Fibroblast of peridontal ligament (primary cell): Measurements from ENCODE around the gene CGNL1.

Experiments
- DNase-seq: peaks from one replicate; pipeline ENCODE4 v3.0.0-alpha.2; 2010; ENCODE audit errors: extremely low read depth

Gene CGNL1

DNA sequence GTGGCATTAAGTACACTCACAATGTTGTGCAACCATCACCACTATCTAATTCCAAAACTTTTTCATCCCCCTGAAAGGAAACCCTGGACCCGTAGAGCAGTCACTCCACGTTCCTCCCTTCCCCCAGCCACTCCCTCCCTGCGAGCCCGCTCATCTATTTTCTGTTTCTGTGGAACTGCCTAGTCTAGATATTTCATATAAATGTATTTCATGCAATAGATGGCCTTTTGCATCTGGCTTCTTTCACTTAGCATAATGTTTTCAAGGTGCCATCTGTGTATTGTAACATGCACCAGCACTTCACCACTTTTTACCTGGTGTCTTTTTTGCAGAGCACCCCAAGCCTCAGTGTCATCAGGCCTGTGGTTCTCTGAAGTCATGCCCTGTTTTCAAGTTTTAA, 10.7 kb downstream of the CGNL1 start:
- DNase-seq = no peak

DNA sequence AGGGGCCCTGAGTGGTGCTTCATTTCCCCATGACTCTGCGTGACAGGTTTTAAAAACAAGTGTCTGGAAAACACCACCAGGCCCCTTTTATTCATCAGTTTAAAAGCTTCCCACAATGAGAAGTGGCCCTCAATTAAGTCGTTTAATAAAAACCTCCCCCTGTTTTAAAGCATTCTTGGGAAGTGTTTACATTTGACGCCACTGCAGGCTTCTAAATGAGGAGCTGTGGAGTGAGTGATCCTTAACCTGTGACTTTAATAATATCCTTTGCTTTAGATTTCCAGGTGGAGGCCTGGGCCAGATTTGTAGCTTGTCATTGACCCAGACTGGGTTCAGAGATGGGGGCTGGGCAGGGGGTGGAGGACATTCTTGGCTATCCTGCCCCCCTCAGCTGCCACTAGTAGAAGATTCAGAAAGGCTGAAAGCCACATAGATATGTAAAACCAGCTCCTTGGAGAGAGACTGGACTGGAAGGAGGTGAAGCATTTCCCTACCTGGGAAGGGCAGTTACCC, 11.3 kb downstream of the CGNL1 start:
- no peak for DNase-seq

DNA sequence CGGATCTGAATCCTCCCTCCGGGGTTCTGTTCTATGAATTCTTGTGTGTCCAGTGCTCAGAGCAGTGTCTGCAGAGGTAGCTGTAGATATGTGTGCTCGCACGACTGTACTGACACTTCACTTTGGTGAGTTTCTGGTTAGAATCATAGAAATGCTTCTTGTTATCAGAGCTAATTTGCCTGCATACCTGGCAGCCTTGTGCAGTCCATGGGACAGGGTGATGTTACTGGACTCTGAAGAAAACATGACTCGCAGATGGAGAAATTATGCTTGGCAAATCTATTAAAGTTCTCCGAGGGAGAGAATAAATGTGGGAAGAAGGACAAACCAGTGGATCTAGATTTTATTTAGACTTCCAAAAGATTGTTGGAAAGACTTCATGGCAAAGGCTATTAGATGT, 12.2 kb downstream of the CGNL1 start:
- no peak for DNase-seq

DNA sequence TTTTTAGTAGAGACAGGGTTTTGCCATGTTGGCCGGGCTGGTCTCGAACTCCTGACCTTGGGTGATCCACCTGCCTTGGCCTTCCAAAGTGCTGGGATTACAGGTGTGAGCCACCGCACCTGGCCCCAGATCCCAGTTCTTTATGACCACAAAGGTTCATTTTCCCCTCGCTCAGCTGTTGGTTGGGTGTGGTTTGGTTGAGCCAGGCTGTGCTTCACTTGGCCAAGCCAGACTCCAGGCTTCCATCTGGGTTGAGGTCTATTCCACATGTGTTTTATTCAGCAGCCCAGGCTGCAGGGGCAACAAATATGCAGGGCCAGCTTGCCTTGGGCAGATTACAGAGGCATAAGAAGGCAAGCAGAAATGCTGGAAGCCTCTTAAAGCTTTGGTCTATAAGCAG, 13.7 kb downstream of the CGNL1 start:
- no peak for DNase-seq

DNA sequence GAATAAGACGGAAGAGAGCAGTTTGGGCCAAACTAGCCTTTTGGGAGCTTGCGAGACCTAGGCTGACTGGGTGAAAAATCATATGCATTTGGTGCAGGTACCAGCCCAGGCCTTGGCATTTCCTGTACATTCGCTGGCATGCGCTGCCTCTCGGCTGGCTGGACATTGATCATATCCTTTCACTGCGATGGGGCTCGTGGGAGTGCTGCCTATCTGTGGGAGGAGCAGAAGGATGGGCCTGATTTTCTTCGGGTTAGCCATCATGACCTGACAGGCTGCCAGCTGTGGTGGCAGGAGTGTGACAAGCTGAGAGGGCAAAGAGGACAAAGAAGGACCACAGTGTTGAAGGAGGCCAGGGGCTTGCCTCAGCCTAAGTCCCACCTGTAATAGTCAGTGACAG, 14.3 kb downstream of the CGNL1 start:
- no peak for DNase-seq

DNA sequence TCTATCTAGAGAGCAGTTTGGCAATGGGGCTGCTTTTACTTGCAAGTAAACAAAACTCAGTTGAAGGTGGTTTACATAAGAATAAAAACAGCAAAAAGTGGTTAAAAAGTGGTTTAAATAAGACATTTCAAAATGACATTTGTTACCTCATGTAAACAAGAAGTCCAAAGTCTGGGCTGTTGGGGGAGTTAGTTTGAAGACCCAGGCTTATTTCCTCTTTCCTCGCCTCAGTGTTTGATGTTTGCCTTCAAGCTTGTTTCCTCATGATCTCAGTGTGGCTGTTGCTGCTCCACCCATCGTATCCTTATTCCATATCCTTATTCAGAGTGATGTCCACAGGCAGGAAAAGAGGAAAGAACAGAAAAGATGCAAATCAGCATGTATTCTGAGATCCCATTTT, 15.2 kb downstream of the CGNL1 start:
- no peak for DNase-seq

DNA sequence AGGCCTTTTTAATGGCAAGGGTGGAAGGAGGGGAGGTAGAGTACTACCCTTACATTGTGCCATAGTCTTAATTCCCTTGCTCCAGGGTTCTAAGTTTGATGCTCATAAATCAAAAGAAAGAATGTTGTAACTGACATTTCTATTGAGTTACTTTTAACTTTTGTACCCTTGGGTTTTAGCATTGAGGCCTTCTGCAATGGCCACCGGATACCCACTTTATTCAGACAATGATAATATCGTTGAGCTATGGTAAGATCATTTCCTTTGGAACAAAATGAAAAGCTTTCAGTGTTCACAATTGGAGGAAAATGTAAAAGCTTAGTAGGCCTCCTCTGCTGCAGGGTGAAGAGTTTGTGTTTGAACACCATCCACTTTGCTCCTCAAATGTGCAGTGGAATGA, 16.8 kb downstream of the CGNL1 start:
- no peak for DNase-seq

DNA sequence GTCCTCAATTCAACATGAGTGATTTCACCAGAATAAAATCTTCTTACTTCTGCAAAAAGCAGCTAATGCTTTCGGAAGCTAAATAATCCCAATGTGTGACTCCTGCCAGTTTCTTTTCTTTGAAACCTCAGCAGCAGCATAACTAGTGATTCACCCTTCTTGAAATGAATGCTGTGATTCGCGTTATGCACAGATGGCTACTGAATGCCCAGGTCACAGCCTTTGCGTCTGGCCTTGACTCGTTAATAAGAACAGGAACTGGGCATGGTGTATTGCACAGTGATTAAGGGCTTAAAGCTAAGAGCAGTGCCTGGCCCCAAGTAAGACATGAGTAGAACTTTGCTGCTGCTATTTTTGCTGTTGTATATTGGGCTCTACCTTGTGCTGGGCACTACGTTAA, 19.0 kb downstream of the CGNL1 start:
- peak; percentile 79 for DNase-seq

DNA sequence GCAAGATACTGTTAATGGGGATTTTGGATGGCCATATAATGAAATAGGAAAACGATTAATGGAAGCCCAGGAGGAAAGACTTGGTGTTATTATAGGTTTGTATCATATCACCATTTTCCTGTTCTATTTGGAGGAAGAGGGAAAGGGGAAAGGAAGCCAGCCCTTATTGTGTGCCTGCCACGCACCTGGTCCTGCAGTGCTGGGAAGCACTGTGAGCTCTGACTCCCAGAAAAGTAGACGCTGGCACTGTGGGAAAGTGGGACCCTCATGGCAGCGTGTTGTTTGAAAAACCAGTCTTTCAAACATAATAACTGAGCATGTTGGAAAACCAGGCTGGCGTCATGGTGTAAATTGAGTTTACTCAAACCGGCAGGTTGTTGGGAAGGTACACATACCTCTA, 22.0 kb downstream of the CGNL1 start:
- no peak for DNase-seq

DNA sequence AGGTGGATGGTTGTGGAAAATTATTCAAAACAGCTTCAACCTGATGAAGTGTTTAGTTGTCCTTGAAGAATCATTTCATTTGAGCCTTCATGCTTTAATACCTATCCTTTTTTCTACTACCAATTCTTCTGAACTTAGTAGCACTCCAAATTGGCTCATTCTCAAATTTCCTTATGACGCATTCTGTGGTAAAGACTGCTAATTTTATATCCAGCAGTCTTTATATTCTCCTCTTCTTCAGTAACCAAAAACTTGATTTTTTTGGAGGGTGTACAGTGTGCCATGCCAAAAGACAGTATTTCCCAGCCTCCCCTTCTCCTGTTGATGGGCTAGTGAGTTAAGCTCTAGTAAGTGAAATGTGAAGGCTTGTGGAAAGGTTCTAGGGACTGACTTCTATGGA, 25.2 kb downstream of the CGNL1 start:
- DNase-seq = peak; percentile 78

DNA sequence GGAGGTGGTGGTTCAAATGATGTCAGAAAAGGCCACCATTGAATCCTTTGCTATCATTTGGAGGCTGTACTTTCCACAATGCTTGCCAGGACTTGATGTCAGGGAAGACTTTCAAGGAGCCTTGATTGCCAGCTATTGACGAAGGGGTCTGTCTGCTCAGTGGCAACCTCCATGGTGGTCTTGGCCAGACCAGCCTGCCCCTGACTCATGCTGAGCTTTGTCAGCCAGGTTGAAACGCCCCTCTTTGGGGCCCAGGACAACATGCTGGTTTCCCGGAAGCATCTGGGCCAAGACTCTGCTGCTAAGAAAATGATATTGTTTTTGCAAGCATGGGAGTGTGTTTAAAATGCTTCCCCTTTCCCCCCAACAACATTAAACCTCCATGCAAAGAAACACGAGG, 26.7 kb downstream of the CGNL1 start:
- no peak for DNase-seq

DNA sequence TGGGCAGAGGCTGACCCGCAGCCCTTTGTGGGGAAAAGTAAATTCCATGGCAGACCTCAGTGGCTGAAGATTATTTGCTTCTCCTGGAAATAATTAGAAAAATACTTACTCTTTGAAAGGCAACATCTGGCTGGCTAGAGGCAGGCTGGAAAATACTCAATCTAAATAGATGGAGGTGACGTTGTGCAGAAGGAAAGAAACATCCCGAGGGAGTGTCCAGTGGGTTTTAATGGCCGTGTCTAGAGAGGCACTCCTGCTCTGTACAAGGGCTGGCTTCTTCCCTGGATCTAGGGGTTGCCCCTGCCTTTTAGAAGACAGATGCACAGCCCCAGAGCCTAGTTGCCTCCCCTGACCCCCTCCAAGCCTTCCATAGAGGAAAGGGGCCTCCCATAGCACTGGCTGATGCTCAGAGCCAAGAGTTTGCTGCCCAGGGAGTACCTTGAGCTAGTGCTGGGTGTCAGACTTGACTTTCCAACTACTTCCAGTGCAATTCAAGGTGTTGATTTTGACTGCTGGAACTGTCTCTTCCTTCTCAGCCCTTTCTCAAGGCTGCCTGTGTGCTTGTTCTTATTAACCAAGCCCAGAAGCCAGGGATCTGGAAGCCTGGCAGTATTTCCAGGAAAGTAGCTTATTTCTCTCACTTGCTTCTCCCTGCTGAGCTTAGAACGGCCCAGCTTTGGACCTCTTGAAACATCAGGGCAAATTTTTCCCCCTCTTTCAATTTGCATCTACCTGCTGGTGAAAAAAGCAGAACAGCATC, 27.4 kb downstream of the CGNL1 start:
- DNase-seq = peak; percentile 42

DNA sequence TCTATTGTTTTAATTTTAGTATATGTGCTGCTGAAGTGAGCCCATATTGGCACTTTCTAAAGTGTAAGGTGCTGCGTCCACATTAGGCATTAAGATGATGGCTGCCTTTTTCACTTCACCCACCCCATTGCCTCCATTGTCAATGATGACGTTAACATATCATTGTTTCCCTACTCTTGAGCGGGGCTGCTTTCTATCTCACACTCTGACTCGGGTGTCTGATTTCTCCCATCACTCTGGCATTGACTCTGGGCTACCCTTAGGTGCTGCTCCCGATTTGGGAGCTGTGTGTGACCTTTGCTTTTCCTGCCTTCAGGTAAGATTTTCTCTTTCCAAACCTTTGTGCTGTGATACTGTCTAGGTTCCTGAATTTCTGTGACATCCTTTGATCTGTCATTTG, 28.8 kb downstream of the CGNL1 start:
- no peak for DNase-seq

DNA sequence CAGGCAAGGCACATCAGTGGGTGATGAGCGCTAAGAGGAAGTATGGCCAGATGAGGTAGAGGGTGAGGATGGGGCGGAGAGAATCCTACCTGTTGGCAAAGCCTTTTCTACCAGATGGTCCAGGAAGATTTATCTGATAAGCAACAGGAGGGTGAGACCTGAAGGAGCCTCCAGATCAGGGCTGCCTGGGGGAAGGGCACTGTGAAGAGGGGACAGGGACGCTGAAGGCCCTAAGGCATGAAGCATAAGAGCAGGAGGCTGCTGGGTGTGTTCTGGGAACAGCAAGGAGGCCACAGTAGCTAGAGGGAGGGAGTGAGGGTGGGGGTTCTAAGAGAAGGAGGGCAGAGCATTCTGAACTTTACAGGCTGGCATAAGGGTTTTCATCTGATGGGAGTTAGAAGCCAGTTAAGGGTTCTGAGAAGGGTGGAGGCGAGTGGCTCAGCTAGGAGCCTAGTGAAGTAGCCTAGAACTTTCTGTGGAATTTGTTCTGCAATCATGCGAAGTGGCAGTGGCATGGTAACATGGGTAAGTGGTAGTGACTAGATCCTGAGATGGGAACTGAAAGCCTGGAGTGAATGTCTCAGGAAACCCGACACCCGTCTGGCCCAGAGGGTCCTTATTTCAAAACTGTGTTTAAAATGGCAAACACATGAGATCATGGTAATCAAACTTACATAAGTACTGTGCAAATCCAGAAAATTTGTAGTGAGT, 29.9 kb downstream of the CGNL1 start:
- peak; percentile 71 for DNase-seq

DNA sequence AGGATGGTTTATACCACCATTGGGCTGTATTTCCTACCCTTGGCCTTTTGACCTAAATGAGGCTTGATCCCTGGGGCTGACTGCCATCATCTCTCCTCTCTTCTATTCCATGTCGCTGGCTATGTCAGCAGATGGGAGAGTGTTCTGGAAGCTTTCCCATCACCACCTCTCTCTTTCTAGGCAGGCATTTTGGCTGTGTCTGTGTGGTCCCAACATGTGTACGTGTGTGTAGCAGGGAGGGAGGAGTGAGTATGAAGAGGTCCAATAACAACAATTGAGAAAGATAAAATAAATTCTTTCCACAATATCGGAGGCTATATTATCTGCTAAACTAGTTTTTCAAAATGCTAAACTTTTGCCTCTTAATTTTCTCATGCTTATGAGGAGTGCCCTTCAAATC, 34.1 kb downstream of the CGNL1 start:
- DNase-seq = no peak

DNA sequence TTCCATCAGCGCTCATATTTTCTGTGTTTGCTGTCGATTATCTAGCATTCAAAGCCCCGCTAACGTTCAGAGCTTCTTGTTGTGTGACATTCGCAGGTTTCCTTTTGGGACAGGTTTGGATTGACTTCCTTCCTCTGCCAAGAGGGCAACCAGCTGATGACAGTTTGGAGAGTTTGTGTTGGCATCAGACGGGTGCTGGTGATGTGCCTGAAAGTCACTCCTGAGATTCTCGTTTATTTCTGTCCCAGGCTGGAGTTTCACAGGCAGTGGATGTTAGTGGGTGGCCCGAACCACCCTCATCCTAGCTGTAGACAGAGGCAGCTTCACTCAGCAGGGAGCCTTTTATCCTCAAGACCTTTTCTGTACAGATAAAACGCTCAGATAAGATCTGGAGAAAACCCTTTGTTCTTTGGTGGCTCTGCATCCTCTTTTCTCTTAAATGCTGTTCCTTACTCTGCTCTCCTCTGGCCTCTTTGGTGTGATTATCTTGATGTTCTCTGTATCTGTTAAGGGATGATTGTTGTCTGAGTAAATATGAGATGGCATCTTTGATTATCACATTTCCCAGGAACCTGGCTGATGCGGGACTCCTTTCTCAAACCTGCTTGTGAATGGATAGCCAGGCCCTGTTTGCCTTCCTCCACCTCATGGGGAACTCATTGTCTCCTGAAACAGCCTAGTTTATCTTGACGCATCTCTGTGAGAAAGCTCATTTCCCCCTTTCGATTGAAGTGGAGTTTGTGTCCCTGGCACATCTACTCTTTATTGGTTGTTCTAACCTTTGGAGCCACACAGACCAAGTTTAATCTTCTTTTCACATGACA, 35.9 kb downstream of the CGNL1 start:
- no peak for DNase-seq

DNA sequence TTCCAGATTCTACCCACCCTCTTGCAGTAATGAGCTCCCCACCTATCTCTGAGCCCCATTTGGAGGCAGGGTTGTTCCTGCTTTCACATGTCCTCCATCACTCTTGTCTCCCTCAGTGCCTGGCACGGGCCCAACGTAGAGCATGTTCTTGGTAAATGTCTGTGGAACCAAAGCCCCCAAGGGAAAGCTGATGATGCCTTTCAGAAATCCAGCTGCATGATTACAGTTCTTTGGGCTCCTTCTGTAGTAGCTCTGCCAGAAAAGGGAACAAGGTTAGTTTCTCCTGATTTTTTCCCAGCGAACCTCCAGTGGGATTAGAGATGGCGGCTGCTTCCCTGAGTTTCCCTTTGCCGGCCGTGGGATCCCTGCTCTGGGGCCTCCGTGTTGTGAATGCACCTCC, 39.3 kb downstream of the CGNL1 start:
- peak; percentile 31 for DNase-seq

DNA sequence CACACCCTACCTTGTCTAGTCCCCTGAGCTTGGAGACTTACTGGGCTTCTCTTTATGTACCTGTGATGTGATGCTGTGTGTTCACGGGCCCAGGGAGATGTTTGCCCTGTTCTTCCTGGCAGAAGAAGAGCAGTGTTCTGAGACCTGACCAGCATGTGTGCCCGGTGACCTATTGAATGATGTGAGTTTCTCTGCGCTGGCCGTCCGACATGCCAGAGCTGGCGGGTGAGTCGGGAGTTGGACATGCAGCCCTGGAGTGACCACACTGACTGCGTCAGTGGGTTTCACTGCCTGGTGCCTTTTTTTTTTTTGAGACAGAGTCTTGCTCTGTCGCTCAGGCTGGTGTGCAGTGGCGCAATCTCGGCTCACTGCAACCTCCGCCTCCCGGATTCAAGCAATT, 42.3 kb downstream of the CGNL1 start:
- no peak for DNase-seq

DNA sequence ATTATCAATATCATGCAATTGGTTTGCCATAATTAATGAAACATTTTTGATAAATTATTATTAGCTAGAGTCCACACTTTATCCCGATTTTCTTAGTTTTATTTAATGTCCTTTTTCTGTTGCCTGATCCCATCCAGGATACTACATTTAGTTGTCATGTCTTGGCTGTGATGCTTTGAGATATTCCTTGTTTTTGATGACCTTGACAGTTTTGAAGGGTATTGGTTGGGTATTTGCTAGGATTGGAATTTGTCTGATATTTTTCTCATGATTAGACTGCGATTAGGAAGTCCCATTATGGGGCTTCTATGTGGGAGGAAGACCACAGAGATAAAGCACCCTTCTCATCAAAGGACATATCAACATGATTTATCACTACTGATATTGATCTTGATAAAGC, 43.0 kb downstream of the CGNL1 start:
- no peak for DNase-seq

DNA sequence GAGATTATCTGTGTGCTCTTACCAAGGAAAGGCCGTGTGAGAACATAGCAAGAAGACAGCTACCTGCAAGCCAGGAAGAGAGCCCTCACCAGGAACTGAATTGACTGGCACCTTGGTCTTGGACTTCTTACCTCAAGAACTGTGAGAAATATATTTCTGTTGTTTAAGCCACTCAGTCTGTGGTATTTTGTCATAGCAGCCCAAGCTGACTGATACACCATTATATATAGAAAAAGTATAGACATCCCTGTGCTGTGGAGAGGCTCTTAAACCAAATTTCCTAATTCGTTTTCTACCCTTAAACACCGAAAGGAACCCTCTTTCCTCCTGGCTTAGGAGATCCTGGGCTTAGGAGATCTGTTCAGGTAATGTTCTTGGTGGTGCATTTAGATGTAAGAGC, 44.8 kb downstream of the CGNL1 start:
- no peak for DNase-seq

DNA sequence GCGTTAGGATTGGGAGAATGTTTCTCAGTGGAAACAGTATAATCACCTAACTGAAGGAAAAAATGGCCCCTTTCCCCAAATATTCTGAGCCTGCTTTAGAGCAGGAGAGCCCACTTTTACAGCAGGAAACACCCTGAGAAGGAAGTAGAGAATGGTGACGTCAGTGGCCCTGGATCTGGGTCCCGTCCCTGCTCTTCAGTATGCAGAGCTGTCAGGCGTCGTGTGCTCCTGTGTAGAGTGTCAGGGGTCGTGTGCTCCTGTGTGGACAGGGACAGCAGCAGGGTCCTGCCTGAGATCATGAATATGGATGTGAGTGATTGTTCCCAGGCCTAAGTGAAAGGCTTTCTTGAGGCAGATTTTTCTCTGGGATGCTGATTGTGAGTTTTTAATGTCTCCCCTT, 45.2 kb downstream of the CGNL1 start:
- DNase-seq = no peak

DNA sequence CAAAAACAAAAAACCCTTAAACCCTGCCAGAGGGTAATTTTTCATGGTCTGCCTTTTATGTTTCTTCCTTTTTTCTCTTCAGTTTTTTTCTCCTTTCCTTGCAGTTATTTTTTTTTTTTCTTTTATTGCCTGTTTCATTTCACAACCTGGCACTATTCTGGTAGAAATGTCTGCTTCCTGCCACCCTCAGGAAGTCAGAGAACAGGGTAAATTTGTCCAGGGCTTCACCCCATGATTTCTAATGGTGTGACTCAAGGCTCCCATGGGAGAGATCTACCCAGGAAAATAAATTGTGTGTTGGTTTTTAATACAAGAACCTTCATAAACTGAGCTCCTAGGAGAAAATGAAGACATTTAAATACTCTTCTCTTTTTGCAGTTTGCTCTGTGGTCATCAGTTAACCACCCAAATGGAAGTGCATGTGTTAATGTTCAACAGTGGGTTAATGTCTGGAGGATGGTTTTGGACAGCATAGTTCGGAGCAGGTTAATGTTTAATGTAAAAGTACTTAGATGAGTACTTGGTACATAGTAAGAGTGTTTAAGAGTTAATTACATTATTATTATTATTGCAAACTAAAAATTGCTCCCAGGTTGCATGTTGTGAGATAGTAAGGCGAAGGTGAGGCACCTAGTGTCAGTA, 45.9 kb downstream of the CGNL1 start:
- DNase-seq = no peak
